Esophagus muscularis mucosa (tissue), 4 donors: ENCODE results near the gene NTRK3. TPM values are rescaled to one million over a fixed set of nuclear protein-coding genes. Genes with fewer than 3 reads are reported as not detected.

Source experiments
- DNase-seq: peaks from one replicate; pipeline ENCODE4 v3.0.0-alpha.2; 2017; ENCODE audit errors: extremely low spot score
- H3K27ac ChIP-seq, 4 donors: fragments of 200-600 bp; sonication (generic); replicated peaks in 1 of 4; 1 replicate in 3 of 4; 2 replicates in 1 of 4; pipeline ENCODE4 v1.5.1; 2016 to 2019; ENCODE audit warnings: mild to moderate bottlenecking in 1 of 4
- H3K27me3 ChIP-seq, 4 donors: fragments of 200-600 bp; sonication (generic); one replicate each; pipeline versions ENCODE4 v1.5.1 to v1.6.0; 2016 to 2019
- H3K36me3 ChIP-seq, 4 donors: fragments of 200-600 bp; sonication (generic); one replicate each; pipeline ENCODE4 v1.5.1; 2016 to 2019
- H3K4me1 ChIP-seq, 4 donors: fragments of 200-600 bp; sonication (generic); one replicate each; pipeline ENCODE4 v1.5.1; 2016 to 2019
- H3K4me3 ChIP-seq, 4 donors: fragments of 200-600 bp; sonication (generic); 1 replicate in 2 of 4; 2 replicates in 2 of 4; pipeline ENCODE4 v1.5.1; 2016 to 2019; ENCODE audit warnings: mild to moderate bottlenecking in 4 of 4, moderate library complexity in 1 of 4
- H3K9me3 ChIP-seq, 4 donors: fragments of 200-600 bp; sonication (generic); 1 replicate in 3 of 4; 2 replicates in 1 of 4; pipeline ENCODE4 v1.5.1; 2016 to 2019
- CTCF ChIP-seq, 3 experiments: fragments of 200-600 bp in 2 of 3; fragments of 450-650 bp in 1 of 3; sonication (generic) in 2 of 3; IDR thresholded peaks; one replicate each; pipeline ENCODE4 v1.5.1; 2017 to 2019; ENCODE audit warnings: antibody characterized with exemption in 3 of 3, mild to moderate bottlenecking in 2 of 3, moderate library complexity in 1 of 3
- EP300 ChIP-seq: sonication (generic); formaldehyde crosslinking; IDR thresholded peaks from one replicate; pipeline ENCODE4 v1.6.1; 2017; ENCODE audit warnings: antibody characterized with exemption
- POLR2A ChIP-seq: fragments of 450-650 bp; IDR thresholded peaks from one replicate; pipeline ENCODE4 v1.6.1; 2017; ENCODE audit warnings: antibody characterized with exemption, moderate library complexity, mild to moderate bottlenecking, low read depth
- POLR2AphosphoS5 ChIP-seq, 2 donors: sonication (generic); formaldehyde crosslinking; IDR thresholded peaks; one replicate each; pipeline ENCODE4 v1.6.1; 2017; ENCODE audit warnings: antibody characterized with exemption in 2 of 2
- WGBS: methylation state at CpG from one replicate; pipeline ENCODE4 v1.1.5; 2018; 5-methylcytosine and 5-hydroxymethylcytosine counted together
- intact Hi-C: fragments of 100-400 bp; cut with DNase I; formaldehyde crosslinking; loops from one replicate; pipeline ENCODE4 v1.15.1; 2023
- total RNA-seq, 4 donors: library from RNA; depleted of rRNA; stranded (reverse); fragments of >200 nt; gene quantifications; one replicate each; pipeline versions ENCODE4 v1.1.0 to v1.2.1, GENCODE V29; 2016

Gene NTRK3
- total RNA-seq, 4 donors from 2014 or later = 1.7 to 6.3 (median 3.0) TPM

DNA sequence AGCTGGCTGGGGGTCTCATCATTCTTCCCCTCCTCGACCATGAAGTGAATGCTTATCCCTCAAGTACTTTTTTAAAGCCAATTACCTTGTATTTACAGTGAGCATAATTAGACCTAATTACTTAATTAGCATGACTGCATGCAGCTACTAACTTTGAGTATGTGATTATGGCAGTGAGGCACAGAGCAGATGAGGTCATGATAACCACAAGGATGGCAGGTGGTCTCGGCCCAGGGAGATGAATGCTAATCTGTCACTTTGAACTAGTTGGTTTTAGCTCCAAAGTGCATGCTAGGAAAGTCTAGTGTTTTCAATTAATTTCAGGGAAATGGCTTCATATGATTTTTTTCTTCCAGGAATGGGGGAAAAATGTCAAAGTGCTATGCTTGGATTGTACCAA lies 233.8 kb downstream of the NTRK3 start:
- TF ChIP-seq POLR2AphosphoS5 (IDR thresholded peaks at IDR 0.05) = no peak
- no peak for TF ChIP-seq CTCF (IDR thresholded peaks at IDR 0.05)
- no peak for TF ChIP-seq EP300
- no peak for TF ChIP-seq POLR2A
- intact Hi-C loops = no loop called here
- DNase-seq = no peak
- Histone ChIP-seq H3K36me3 (no peaks in the 10 kb centered on the region), H3K4me3 (no peak overlapping the region), H3K4me1 (no peaks in the 10 kb centered on the region), H3K27me3 (peaks cover 0 to 4% (median 0%) of the 10 kb centered on the region in 4 donors), H3K9me3 (peaks cover 0 to 6% (median 0%) of the 10 kb centered on the region in 4 donors), H3K27ac (no peak overlapping the region)
- WGBS = 83% methylated on average over 2 of the region's 2 CpGs

DNA sequence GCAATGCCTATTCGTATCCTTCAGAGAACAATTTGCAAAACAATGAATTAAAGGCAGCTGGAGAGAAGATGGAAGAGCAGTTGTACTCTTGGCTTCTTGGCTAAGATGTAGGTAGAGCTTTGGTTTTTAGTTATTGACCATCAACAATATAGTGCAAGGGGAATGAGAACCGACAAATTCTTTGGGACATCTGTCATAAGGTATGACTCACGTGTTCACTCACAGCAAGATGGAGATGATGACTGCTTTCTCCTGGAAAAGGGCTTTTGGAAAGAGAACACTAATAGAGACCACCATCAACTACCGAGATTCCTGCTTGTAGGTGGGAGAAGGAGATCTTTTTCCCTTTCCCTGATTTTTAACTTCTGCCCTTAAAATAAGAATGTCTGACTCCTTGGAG lies 234.9 kb downstream of the NTRK3 start:
- 91% methylated on average over 4 of the region's 4 CpGs for WGBS

GRCh38 chr15:88020806-88021205 lies 235.7 kb downstream of the NTRK3 start:
- WGBS = 74% methylated on average over 3 of the region's 3 CpGs
- Histone ChIP-seq H3K27me3 (peaks cover 0 to 8% (median 0%) of the 10 kb centered on the region in 4 donors), H3K27ac (no peak overlapping the region), H3K4me1 (peaks cover 0 to under 1% (median 0%) of the 10 kb centered on the region in 4 donors), H3K9me3 (peaks cover 0 to 6% (median 0%) of the 10 kb centered on the region in 4 donors), H3K4me3 (no peak overlapping the region), H3K36me3 (no peaks in the 10 kb centered on the region)
- intact Hi-C loops = no loop called here
- no peak for DNase-seq
- TF ChIP-seq EP300 = no peak
- no peak for TF ChIP-seq POLR2A
- TF ChIP-seq CTCF (IDR thresholded peaks at IDR 0.05) = no peak
- no peak for TF ChIP-seq POLR2AphosphoS5 (IDR thresholded peaks at IDR 0.05)

More for the DNA sequence above, 234.9 kb downstream of the NTRK3 start:
- Histone ChIP-seq H3K9me3 (peaks cover 0 to 6% (median 0%) of the 10 kb centered on the region in 4 donors), H3K4me1 (no peaks in the 10 kb centered on the region), H3K27me3 (peaks cover 0 to 8% (median 0%) of the 10 kb centered on the region in 4 donors), H3K27ac (no peak overlapping the region), H3K36me3 (no peaks in the 10 kb centered on the region), H3K4me3 (no peak overlapping the region)
- intact Hi-C loops = no loop called here
- DNase-seq = no peak
- TF ChIP-seq POLR2AphosphoS5 (IDR thresholded peaks at IDR 0.05) (no peak), EP300 (no peak), CTCF (IDR thresholded peaks at IDR 0.05) (no peak), POLR2A (no peak)

DNA sequence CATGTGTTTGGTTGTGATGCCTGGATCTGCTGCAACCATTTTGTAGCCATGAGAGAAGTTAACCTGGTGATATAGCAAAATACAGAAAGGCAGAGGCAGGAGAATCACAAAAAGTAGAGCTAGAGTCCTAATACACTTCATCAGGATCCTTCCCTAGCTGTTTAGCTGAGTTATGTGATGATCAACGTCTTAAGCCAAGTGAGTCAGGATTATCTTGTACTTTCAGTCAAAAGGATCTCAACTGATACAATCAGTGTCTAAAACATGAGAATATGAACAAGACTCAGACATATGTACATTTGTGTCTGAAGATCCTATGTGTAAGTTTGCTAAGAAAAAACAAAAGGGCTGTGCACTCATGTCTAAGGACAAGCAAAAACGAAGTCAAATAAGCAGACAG lies 236.9 kb downstream of the NTRK3 start:
- H3K4me1 ChIP-seq = peaks cover 0 to 12% (median 6%) of the 10 kb centered on the region in 4 donors
- no peak for TF ChIP-seq EP300
- TF ChIP-seq POLR2A = no peak
- no peak for TF ChIP-seq POLR2AphosphoS5 (IDR thresholded peaks at IDR 0.05)
- TF ChIP-seq CTCF (IDR thresholded peaks at IDR 0.05) = no peak
- H3K9me3 ChIP-seq = no peaks in the 10 kb centered on the region
- no peak overlapping the region for H3K4me3 ChIP-seq
- DNase-seq = no peak
- H3K27me3 ChIP-seq = peaks cover 0 to 8% (median 0%) of the 10 kb centered on the region in 4 donors
- no peak overlapping the region for H3K27ac ChIP-seq
- 78% methylated on average over 2 of the region's 2 CpGs for WGBS
- no peaks in the 10 kb centered on the region for H3K36me3 ChIP-seq
- intact Hi-C loops = no loop called here
